Ectodermal cell (in vitro differentiated cells): ENCODE results near the gene RASSF1.
A peak's percentile ranks its signal among the peaks of the same experiment; 100 is the strongest.

Experiments
- H3K27ac ChIP-seq: 2 replicates; pipeline ENCODE4 v1.7.0; 2013; ENCODE audit warnings: mild to moderate bottlenecking, low read depth, low read length; ENCODE audit not compliant: insufficient read depth, poor library complexity, severe bottlenecking
- H3K27me3 ChIP-seq: 2 replicates; pipeline ENCODE4 v1.7.0; 2013; ENCODE audit warnings: mild to moderate bottlenecking, low read length; ENCODE audit not compliant: insufficient read depth, control insufficient read depth, poor library complexity, severe bottlenecking
- H3K36me3 ChIP-seq: one replicate; pipeline ENCODE4 v1.7.0; 2013; ENCODE audit warnings: low read length; ENCODE audit not compliant: control insufficient read depth, insufficient read depth
- H3K4me1 ChIP-seq: one replicate; pipeline ENCODE4 v1.7.0; 2013; ENCODE audit warnings: low read length; ENCODE audit not compliant: control insufficient read depth, insufficient read depth
- H3K4me3 ChIP-seq: 2 replicates; pipeline ENCODE4 v1.7.0; 2013; ENCODE audit warnings: low read depth, low read length, control low read depth; ENCODE audit not compliant: insufficient read depth
- H3K9me3 ChIP-seq: 2 replicates; pipeline ENCODE4 v1.7.0; 2013; ENCODE audit warnings: mild to moderate bottlenecking, low read length, moderate library complexity; ENCODE audit not compliant: control insufficient read depth
- WGBS, 2 experiments: methylation state at CpG; one replicate each; pipeline ENCODE4 v1.1.7; 2013; ENCODE audit warnings: missing lambda C conversion rate in 2 of 2; 5-methylcytosine and 5-hydroxymethylcytosine counted together

Gene RASSF1

DNA sequence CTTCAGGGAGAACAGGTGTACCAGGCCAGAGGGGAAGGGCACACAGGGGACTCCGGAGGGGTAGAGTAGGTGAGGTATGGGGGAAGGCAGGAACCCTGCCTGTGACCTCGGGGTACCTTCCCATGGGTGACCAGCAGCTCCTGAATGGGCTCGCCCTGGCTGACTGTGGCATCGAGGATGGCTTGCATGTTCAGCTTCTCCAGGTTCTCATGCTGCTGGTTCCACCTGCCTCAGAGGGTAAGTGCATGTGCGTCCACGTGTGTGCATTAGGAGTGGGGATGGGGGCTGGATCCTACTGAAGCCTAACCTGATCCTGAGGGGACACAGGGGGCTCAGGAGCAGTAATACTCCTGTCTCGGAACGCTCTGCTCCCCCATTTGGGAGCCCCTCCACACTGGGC, 4.4 kb upstream of the RASSF1 start:
- peaks cover 2% of the 10 kb centered on the region for H3K4me1 ChIP-seq
- H3K9me3 ChIP-seq: no peaks in the 10 kb centered on the region
- H3K36me3 ChIP-seq: peaks cover 5% of the 10 kb centered on the region
- WGBS, 2 experiments: 64 to 69% methylated on average over 8 of the region's 8 CpGs
- no peak overlapping the region for H3K27ac ChIP-seq
- H3K4me3 ChIP-seq: peak overlapping the region; percentile 37
- H3K27me3 ChIP-seq: peaks cover 67% of the 10 kb centered on the region

DNA sequence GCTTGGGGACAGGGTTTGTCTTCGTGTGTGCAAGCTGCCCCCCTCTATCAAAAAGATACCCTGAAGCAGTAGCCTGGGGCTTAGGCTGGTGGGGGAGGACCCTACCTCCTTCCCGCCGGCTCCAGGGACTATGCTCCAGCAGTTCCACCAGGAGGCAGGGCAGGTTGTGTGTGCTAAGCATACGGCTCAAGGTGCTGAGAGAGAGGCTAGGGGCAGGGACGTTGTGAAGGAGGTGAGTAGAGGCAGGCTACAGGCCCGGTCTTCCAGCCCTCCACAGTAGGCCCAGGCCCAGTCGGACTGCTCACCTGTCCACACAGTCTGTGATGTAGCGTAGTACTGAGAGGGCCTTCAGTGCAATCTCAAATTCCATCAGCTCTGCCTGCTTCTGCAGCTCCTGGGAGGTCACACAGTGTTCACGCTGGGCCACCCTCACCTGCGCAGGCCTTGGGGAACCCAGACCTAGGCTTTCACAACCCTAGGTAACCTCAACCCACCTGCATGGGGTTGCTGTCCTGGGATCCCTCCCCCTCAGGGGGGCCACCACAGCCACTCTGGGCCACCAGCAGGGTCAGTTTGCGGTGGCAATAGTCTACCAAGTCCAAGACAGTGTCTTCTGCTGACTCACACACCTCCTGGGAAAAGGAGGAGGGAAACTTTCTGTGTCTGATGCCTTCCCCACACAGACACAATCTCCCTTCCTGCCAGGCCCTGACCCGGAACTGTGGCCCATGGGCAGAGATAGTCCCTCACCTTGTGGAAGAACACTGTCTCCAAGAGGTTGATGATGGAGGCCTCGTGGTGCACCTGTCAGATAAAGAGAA, 2.4 kb upstream of the RASSF1 start:
- peaks cover 2% of the 10 kb centered on the region for H3K4me1 ChIP-seq
- peaks cover 87% of the 10 kb centered on the region for H3K27me3 ChIP-seq
- H3K27ac ChIP-seq: no peak overlapping the region
- no peaks in the 10 kb centered on the region for H3K9me3 ChIP-seq
- no peaks in the 10 kb centered on the region for H3K36me3 ChIP-seq
- H3K4me3 ChIP-seq: no peak overlapping the region
- WGBS, 2 experiments: 69 to 72% methylated on average over 13 of the region's 13 CpGs

DNA sequence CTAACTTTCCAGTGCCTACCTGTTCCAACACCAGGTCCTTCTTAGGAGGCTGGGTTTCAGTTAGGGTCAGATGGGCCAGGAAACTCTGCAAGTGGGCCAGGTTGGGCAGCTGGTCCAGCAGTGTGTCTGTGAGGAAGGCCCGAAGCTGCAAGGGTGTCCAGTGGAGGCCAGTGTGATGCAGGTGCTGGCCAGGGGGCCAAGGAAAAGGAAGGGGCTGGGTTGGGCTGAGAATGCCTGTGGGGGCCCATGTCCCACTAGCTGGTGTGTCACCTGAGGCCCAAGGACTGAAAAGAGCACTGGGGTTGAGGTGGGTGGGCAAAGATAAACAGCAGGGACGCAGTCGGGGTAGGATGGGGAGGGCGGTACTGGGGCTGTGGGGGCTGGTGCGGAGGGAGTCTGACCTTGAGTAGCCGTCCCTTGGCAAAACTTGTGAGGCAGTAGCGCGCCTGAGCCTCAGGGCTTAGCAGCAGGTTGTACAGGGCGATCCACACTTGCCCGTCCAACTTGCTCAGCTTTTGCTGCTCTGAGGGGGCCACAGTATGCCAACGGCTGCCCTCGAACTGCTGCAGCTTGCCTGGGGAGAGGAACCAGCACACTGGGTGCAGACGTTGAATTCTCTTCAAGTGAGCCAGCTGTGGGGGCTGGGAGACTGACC, 1.5 kb upstream of the RASSF1 start:
- Histone ChIP-seq H3K27me3 (peaks cover 91% of the 10 kb centered on the region), H3K27ac (no peak overlapping the region), H3K9me3 (no peaks in the 10 kb centered on the region), H3K4me1 (peaks cover 6% of the 10 kb centered on the region), H3K4me3 (no peak overlapping the region), H3K36me3 (no peaks in the 10 kb centered on the region)
- 91 to 94% methylated on average over 13 of the region's 13 CpGs for WGBS, 2 experiments

DNA sequence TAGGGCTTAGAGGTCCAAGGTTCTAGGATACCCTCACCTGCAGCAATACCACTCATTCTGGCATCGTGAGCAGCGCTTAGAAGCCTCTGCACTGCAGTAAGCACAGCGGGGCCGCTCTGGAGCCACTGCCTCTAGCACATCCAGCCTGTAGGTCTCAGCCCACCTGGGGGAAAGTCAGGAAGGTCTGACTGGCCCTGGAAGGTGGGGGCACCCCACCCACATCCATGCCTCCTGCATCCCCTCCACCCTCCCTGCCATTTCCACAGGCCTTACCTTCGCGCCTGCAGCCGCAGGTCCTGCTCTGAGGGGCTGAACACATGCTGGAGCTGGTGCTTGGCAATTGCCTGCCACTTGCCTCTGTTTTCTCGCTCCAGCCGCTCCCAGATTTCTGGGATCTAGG, 901 bp upstream of the RASSF1 start:
- no peak overlapping the region for H3K4me3 ChIP-seq
- H3K36me3 ChIP-seq: no peaks in the 10 kb centered on the region
- H3K27ac ChIP-seq: no peak overlapping the region
- WGBS, 2 experiments: 90 to 92% methylated on average over 9 of the region's 9 CpGs
- peaks cover 6% of the 10 kb centered on the region for H3K4me1 ChIP-seq
- peaks cover 88% of the 10 kb centered on the region for H3K27me3 ChIP-seq
- no peaks in the 10 kb centered on the region for H3K9me3 ChIP-seq

DNA sequence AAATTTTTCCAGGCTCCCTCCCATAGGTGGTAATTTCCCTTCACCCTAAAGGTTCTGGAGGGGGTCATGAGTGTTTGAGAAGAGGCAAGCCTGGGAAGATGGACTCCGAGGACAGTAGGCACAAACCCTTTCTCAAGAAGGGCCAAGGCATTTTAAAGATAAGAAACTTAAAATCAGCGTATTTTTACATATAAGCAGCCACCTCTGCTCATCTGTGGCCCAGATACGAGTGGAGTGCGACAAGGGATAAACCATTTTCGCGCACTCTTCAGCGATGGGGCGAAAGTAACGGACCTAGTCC, 539 bp downstream of the RASSF1 start:
- WGBS, 2 experiments: 40 to 42% methylated on average over 9 of the region's 9 CpGs
- Histone ChIP-seq H3K4me3 (peak overlapping the region; percentile 13), H3K36me3 (no peaks in the 10 kb centered on the region), H3K27me3 (peaks cover 74% of the 10 kb centered on the region), H3K4me1 (peaks cover 13% of the 10 kb centered on the region), H3K9me3 (no peaks in the 10 kb centered on the region), H3K27ac (no peak overlapping the region)

DNA sequence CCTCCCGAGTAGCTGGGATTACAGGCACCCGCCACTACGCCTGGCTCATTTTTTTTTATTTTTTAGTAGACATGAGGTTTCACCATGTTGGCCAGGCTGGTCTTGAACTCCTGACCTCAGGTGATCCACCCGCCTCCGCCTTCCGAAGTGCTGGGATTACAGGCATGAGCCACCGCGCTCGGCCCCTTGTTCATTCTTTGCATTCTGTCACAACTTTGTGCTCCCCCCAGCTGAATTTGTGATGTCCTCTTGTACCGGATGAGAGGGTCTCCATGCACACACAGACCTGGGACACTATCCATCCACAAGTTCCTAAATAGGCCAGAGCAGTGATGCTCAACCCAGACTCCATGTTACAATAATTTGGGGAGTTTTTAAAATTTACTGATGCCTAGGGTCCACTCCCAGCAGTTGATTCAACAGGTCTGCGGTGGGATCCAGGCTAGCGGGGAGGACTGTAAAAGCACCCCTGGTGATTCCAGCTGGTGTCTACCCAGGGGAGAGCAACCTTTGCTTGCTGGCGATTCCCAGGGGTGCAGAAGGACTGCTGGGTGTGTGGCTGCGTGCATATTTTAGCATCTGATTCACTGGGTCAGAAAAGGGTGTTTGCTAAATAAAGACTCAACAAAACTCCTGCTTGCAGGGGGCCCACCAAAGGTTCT, 1.0 kb downstream of the RASSF1 start:
- Histone ChIP-seq H3K27ac (no peak overlapping the region), H3K4me1 (peaks cover 13% of the 10 kb centered on the region), H3K36me3 (peaks cover under 1% of the 10 kb centered on the region), H3K4me3 (no peak overlapping the region), H3K9me3 (no peaks in the 10 kb centered on the region), H3K27me3 (peaks cover 69% of the 10 kb centered on the region)
- 87 to 90% methylated on average over 14 of the region's 14 CpGs for WGBS, 2 experiments

DNA sequence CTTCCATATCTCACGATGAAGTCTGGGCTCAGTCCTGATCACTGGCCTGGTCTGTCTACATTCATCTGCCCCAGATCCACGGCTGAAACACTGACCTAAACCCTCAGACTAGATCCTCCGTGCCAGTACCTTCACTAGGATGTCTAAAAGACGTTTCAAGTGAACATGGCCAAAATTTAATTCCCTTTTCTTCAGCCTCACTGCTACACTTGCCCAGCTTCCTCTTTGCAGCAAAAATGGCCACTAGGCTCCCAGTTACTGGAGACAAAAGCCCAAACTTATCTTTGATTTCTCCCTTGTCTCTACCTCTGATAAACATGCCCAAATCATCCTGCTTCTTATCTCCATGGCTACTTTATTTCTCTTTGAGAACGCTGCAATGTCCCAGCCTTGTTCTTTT, 1.7 kb downstream of the RASSF1 start:
- 90% methylated on average over 5 of the region's 5 CpGs for WGBS, 2 experiments
- Histone ChIP-seq H3K27me3 (peaks cover 64% of the 10 kb centered on the region), H3K9me3 (no peaks in the 10 kb centered on the region), H3K4me3 (no peak overlapping the region), H3K36me3 (peaks cover 4% of the 10 kb centered on the region), H3K4me1 (peaks cover 13% of the 10 kb centered on the region), H3K27ac (no peak overlapping the region)

DNA sequence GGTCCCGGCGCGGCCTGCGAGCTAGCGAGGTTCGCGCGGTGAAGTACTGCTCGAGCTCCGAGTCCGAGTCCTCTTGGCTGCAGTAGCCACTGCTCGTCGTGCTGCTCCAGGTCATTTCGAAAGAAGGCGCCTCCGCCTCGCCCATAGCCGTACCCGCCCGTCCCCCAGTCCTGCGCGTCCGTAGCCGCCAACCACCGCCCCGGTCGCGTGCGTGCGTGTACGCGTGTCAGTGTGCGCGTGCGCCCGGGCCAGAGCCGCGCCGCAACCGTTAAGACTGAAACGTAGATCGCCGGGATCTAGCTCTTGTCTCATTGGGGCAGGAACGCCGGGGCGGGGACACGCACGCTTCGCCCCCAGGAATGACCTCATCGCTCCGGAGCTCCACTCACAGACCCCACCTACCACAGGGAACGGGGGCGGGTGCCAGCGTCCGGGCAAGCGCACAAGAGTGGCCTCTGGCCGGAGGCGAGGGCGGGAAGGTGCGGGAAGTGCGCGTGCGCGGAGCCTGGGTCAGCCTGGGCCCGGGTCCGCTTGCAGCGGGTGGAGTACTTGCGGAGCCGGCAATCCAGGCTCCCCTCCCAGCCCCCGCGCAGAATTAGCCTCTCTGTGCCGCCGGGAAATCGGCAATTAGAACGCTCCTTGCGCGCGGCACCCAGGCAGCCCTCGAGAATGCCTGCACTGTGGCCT, 3.3 kb downstream of the RASSF1 start:
- Histone ChIP-seq H3K36me3 (peaks cover 4% of the 10 kb centered on the region), H3K4me3 (peak overlapping the region; percentile 61), H3K27me3 (peaks cover 47% of the 10 kb centered on the region), H3K27ac (peak overlapping the region; percentile 86), H3K4me1 (peaks cover 13% of the 10 kb centered on the region), H3K9me3 (no peaks in the 10 kb centered on the region)
- 0% methylated on average over 79 of the region's 79 CpGs for WGBS, 2 experiments

DNA sequence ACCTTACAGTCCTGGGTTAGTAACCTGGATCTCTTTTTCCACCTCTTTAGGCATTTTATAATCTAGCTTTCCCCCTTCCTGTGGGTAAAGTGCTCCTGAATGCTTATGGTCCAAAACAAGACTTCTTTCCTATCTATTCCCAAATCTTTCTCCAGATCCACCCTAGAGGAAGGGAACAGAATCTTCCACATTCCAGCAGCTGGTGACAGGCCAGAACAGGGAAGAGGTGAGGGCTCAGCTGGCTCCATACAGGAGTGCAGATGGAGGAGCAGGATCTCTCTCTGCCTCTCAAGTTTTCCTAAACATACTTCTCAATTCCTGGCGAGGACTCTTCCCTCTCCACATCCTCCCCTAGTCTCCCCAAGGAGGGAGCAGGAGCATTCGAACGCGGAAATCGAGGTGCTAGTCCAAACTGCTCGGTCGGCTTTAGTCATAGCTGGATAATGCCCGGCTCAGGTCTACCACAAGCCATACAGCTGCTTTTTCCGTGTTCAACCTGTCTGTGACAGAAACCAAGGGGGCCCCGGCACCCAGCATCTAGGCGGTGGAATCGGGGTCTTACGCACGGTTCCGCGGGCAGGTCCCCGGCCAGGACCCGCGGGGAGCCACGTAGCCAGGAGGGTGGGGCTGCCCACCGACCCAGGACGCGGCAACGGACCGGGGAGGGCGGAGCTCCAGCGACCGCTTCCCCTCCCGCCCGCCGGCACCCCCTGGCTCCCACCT, 4.0 kb downstream of the RASSF1 start:
- peak overlapping the region; percentile 86 for H3K27ac ChIP-seq
- no peaks in the 10 kb centered on the region for H3K9me3 ChIP-seq
- WGBS, 2 experiments: 0 to 1% methylated on average over 31 of the region's 31 CpGs
- H3K36me3 ChIP-seq: peaks cover 9% of the 10 kb centered on the region
- H3K27me3 ChIP-seq: peaks cover 40% of the 10 kb centered on the region
- H3K4me3 ChIP-seq: peak overlapping the region; percentile 61
- H3K4me1 ChIP-seq: peaks cover 13% of the 10 kb centered on the region
